Mesendoderm (in vitro differentiated cells): Measurements from ENCODE around the gene RNF150.

Experiments
- DNase-seq: peaks from one replicate; pipeline ENCODE4 v3.0.0; 2013
- H2AK5ac ChIP-seq: 2 replicates; pipeline ENCODE4 v1.6.1; 2013; ENCODE audit warnings: low read length, inconsistent platforms
- H2BK120ac ChIP-seq: 2 replicates; pipeline ENCODE4 v1.6.1; 2013; ENCODE audit warnings: low read depth, mild to moderate bottlenecking, low read length, moderate library complexity, mixed read lengths
- H2BK15ac ChIP-seq: replicated peaks from 2 replicates; pipeline ENCODE4 v1.6.1; 2013; ENCODE audit warnings: low read depth, mild to moderate bottlenecking, moderate library complexity
- H2BK5ac ChIP-seq: 2 replicates; pipeline ENCODE4 v1.6.1; 2013; ENCODE audit warnings: low read length, inconsistent platforms
- H3K18ac ChIP-seq: 2 replicates; pipeline ENCODE4 v1.6.1; 2013; ENCODE audit warnings: mild to moderate bottlenecking, low read length, mixed read lengths
- H3K23ac ChIP-seq: one replicate; pipeline ENCODE4 v1.6.1; 2013; ENCODE audit warnings: low read length
- H3K27ac ChIP-seq: 2 replicates; pipeline ENCODE4 v1.5.1; 2013; ENCODE audit warnings: low read depth, mild to moderate bottlenecking, inconsistent platforms, low read length, moderate library complexity
- H3K27me3 ChIP-seq: 2 replicates; pipeline ENCODE4 v1.6.1; 2013; ENCODE audit warnings: low read length, control low read depth, mild to moderate bottlenecking, inconsistent platforms; ENCODE audit not compliant: insufficient read depth, poor library complexity
- H3K36me3 ChIP-seq: 2 replicates; pipeline ENCODE4 v1.6.1; 2013; ENCODE audit warnings: low read length, inconsistent platforms; ENCODE audit not compliant: control insufficient read depth, insufficient read depth
- H3K4ac ChIP-seq: one replicate; pipeline ENCODE4 v1.6.1; 2013; ENCODE audit warnings: low read depth, mild to moderate bottlenecking, low read length, moderate library complexity
- H3K4me1 ChIP-seq: 2 replicates; pipeline ENCODE4 v1.6.1; 2013; ENCODE audit warnings: low read depth, low read length, inconsistent platforms; ENCODE audit not compliant: control insufficient read depth
- H3K4me2 ChIP-seq: 2 replicates; pipeline ENCODE4 v1.6.1; 2013; ENCODE audit warnings: low read length
- H3K4me3 ChIP-seq: 2 replicates; pipeline ENCODE4 v1.5.1; 2013; ENCODE audit warnings: mild to moderate bottlenecking, low read length
- H3K56ac ChIP-seq: one replicate; pipeline ENCODE4 v1.6.1; 2013; ENCODE audit warnings: low read length
- H3K79me1 ChIP-seq: 2 replicates; pipeline ENCODE4 v1.6.1; 2013; ENCODE audit warnings: low read length, inconsistent platforms
- H3K79me2 ChIP-seq: 2 replicates; pipeline ENCODE4 v1.6.1; 2013; ENCODE audit warnings: mild to moderate bottlenecking, low read length; ENCODE audit not compliant: control insufficient read depth, insufficient read depth
- H3K9ac ChIP-seq: 2 replicates; pipeline ENCODE4 v1.6.1; 2013; ENCODE audit warnings: low read length, inconsistent platforms
- H4K5ac ChIP-seq: one replicate; pipeline ENCODE4 v1.6.1; 2013; ENCODE audit warnings: low read length
- H4K8ac ChIP-seq: one replicate; pipeline ENCODE4 v1.6.1; 2013; ENCODE audit warnings: low read depth, mild to moderate bottlenecking, control low read depth, low read length, moderate library complexity
- WGBS: extraction: QIAGEN DNeasy Blood & Tissue Kit; methylation state at CpG from one replicate; pipeline ENCODE4 v1.1.7; 2013; ENCODE audit warnings: low lambda C conversion rate, missing lambda C conversion rate; ENCODE audit not compliant: insufficient coverage; ENCODE audit errors: extremely low coverage; 5-methylcytosine and 5-hydroxymethylcytosine counted together

The RNF150 gene

GRCh38 chr4:140963883-140964282, 169.4 kb downstream of the RNF150 start:
- Histone ChIP-seq H3K4me3 (no peak overlapping the region), H2BK120ac (no peak overlapping the region), H3K79me1 (no peaks in the 10 kb centered on the region), H3K4me1 (no peaks in the 10 kb centered on the region), H3K18ac (no peak overlapping the region), H2BK15ac (no peak overlapping the region), H3K36me3 (no peaks in the 10 kb centered on the region), H2BK5ac (no peak overlapping the region), H3K9ac (no peak overlapping the region), H3K79me2 (no peaks in the 10 kb centered on the region), H3K23ac (no peak overlapping the region), H3K4me2 (no peak overlapping the region), H3K27me3 (no peaks in the 10 kb centered on the region), H4K8ac (no peak overlapping the region), H2AK5ac (no peak overlapping the region), H3K27ac (no peak overlapping the region), H3K4ac (no peak overlapping the region), H3K56ac (no peak overlapping the region), H4K5ac (no peak overlapping the region)
- WGBS: no CpG with 5 or more reads among the region's 1 CpG
- DNase-seq: no peak

- H3K36me3 ChIP-seq: no peaks in the 10 kb centered on the region
- H3K79me1 ChIP-seq: no peaks in the 10 kb centered on the region
- no peak overlapping the region for H3K4me2 ChIP-seq
- H3K4me3 ChIP-seq: no peak overlapping the region
- no peak overlapping the region for H3K27ac ChIP-seq
- H3K9ac ChIP-seq: no peak overlapping the region
- H3K4me1 ChIP-seq: no peaks in the 10 kb centered on the region
- H3K56ac ChIP-seq: no peak overlapping the region
- DNase-seq: no peak
- H3K4ac ChIP-seq: no peak overlapping the region
- no peaks in the 10 kb centered on the region for H3K27me3 ChIP-seq
- H3K23ac ChIP-seq: no peak overlapping the region
- no peak overlapping the region for H2BK120ac ChIP-seq
- H2BK15ac ChIP-seq: no peak overlapping the region
- no peak overlapping the region for H4K5ac ChIP-seq
- H2BK5ac ChIP-seq: no peak overlapping the region
- H3K79me2 ChIP-seq: no peaks in the 10 kb centered on the region
- H4K8ac ChIP-seq: no peak overlapping the region
- H2AK5ac ChIP-seq: no peak overlapping the region
- H3K18ac ChIP-seq: no peak overlapping the region
- no CpG with 5 or more reads among the region's 1 CpG for WGBS
Measured at GRCh38 chr4:140955641-140956040, 177.6 kb downstream of the RNF150 start.

DNA sequence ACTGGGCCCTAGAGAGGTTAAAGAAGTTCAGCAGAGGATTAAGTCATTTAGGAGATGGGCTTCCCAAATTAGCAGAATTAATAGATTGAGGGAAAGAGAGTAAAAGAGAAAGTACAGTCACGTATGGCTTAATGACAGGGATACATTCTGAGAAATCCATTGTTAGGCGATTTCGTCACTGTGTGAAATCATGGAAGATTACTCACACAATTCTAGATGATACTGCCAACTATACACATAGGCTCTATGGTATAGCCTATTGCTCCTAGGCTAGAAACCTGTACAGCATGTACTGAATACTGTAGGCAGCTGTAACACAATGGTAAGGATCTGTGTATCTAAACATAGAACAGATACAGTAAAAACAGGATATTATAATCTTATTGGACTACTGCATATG, 180.6 kb downstream of the RNF150 start:
- no peak for DNase-seq

GRCh38 chr4:140947506-140947905, 185.8 kb downstream of the RNF150 start:
- no peak overlapping the region for H3K4ac ChIP-seq
- no peak overlapping the region for H2BK15ac ChIP-seq
- no peak overlapping the region for H2BK120ac ChIP-seq
- no peak overlapping the region for H3K18ac ChIP-seq
- H3K56ac ChIP-seq: no peak overlapping the region
- H3K4me2 ChIP-seq: no peak overlapping the region
- no peak overlapping the region for H3K27ac ChIP-seq
- no peak overlapping the region for H4K8ac ChIP-seq
- no peak overlapping the region for H3K4me3 ChIP-seq
- H3K79me1 ChIP-seq: no peaks in the 10 kb centered on the region
- WGBS: no CpG with 5 or more reads among the region's 7 CpGs
- DNase-seq: no peak
- H3K9ac ChIP-seq: no peak overlapping the region
- no peaks in the 10 kb centered on the region for H3K4me1 ChIP-seq
- H4K5ac ChIP-seq: no peak overlapping the region
- H3K79me2 ChIP-seq: no peaks in the 10 kb centered on the region
- H3K36me3 ChIP-seq: no peaks in the 10 kb centered on the region
- no peak overlapping the region for H2AK5ac ChIP-seq
- H3K23ac ChIP-seq: no peak overlapping the region
- H2BK5ac ChIP-seq: no peak overlapping the region
- no peaks in the 10 kb centered on the region for H3K27me3 ChIP-seq

More for the DNA sequence above, 180.6 kb downstream of the RNF150 start:
- Histone ChIP-seq H3K4ac (no peak overlapping the region), H3K18ac (no peak overlapping the region), H3K79me1 (no peaks in the 10 kb centered on the region), H3K27me3 (no peaks in the 10 kb centered on the region), H2BK120ac (no peak overlapping the region), H3K4me3 (no peak overlapping the region), H3K4me2 (no peak overlapping the region), H3K23ac (no peak overlapping the region), H2AK5ac (no peak overlapping the region), H3K36me3 (no peaks in the 10 kb centered on the region), H2BK15ac (no peak overlapping the region), H3K79me2 (no peaks in the 10 kb centered on the region), H4K5ac (no peak overlapping the region), H3K27ac (no peak overlapping the region), H3K9ac (no peak overlapping the region), H3K56ac (no peak overlapping the region), H4K8ac (no peak overlapping the region), H2BK5ac (no peak overlapping the region), H3K4me1 (no peaks in the 10 kb centered on the region)
- no CpG with 5 or more reads among the region's 3 CpGs for WGBS

- Histone ChIP-seq H3K79me1 (no peaks in the 10 kb centered on the region), H2BK120ac (no peak overlapping the region), H4K5ac (no peak overlapping the region), H3K4ac (no peak overlapping the region), H3K4me1 (no peaks in the 10 kb centered on the region), H2BK15ac (no peak overlapping the region), H4K8ac (no peak overlapping the region), H3K27ac (no peak overlapping the region), H3K9ac (no peak overlapping the region), H2AK5ac (no peak overlapping the region), H3K23ac (no peak overlapping the region), H3K4me3 (no peak overlapping the region), H3K18ac (no peak overlapping the region), H3K56ac (no peak overlapping the region), H3K4me2 (no peak overlapping the region), H3K27me3 (no peaks in the 10 kb centered on the region), H3K36me3 (no peaks in the 10 kb centered on the region), H2BK5ac (no peak overlapping the region), H3K79me2 (no peaks in the 10 kb centered on the region)
- WGBS: no CpG with 5 or more reads among the region's 2 CpGs
- no peak for DNase-seq
Measured at GRCh38 chr4:140945106-140945505, 188.2 kb downstream of the RNF150 start.

DNA sequence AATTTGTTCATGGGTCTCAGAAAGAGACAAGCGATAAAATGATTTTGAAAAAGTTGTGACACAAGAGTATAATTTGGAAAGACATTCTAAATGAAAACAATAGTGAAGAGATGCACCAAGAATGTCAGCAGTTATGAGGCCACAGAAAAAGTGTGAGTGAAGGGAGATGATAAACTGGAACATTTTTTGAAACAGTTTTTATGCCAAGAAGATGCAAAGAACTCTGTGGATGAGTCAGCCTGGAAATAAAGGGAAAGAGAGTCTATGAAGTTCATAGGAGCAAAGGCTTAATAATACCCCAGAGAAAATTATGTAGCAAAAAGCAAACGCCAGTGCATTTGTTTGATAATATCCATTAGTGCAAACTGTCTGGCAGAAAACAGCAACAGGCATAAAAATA, 188.7 kb downstream of the RNF150 start:
- H4K5ac ChIP-seq: no peak overlapping the region
- no CpG with 5 or more reads among the region's 2 CpGs for WGBS
- H3K4me2 ChIP-seq: no peak overlapping the region
- H3K23ac ChIP-seq: no peak overlapping the region
- H2BK5ac ChIP-seq: no peak overlapping the region
- no peaks in the 10 kb centered on the region for H3K36me3 ChIP-seq
- H3K4me3 ChIP-seq: no peak overlapping the region
- H4K8ac ChIP-seq: no peak overlapping the region
- no peak overlapping the region for H3K4ac ChIP-seq
- H3K27ac ChIP-seq: no peak overlapping the region
- no peaks in the 10 kb centered on the region for H3K79me2 ChIP-seq
- H2BK15ac ChIP-seq: no peak overlapping the region
- H2BK120ac ChIP-seq: no peak overlapping the region
- no peak for DNase-seq
- no peaks in the 10 kb centered on the region for H3K4me1 ChIP-seq
- no peak overlapping the region for H3K18ac ChIP-seq
- no peaks in the 10 kb centered on the region for H3K27me3 ChIP-seq
- no peaks in the 10 kb centered on the region for H3K79me1 ChIP-seq
- H2AK5ac ChIP-seq: no peak overlapping the region
- H3K56ac ChIP-seq: no peak overlapping the region
- H3K9ac ChIP-seq: no peak overlapping the region
